H1 (cell line): ENCODE data around the gene CRISPLD2. TPM values are rescaled to one million over a fixed set of nuclear protein-coding genes. Genes with fewer than 3 reads are reported as not detected.

ENCODE experiments used
- ATF2 ChIP-seq: IDR thresholded peaks from 2 replicates; pipeline ENCODE4 v1.6.1; 2012; ENCODE audit warnings: low read length, inconsistent platforms
- SIRT6 ChIP-seq: IDR thresholded peaks from one replicate; pipeline ENCODE4 v1.7.1; 2012; ENCODE audit warnings: low read length, inconsistent platforms
- polyA plus RNA-seq, 7 experiments: library from polyadenylated mRNA; depleted of rRNA in 3 of 7; stranded (reverse) in 5 of 7; unstranded in 2 of 7; fragments of >200 nt in 5 of 7; fragments of 200-250 nt in 2 of 7; gene quantifications; 1 replicate in 5 of 7; 2 replicates in 1 of 7; 4 replicates in 1 of 7; pipeline versions ENCODE4 v1.2.1 to v1.2.3, GENCODE V29; 2011 to 2013; ENCODE audit warnings: missing spikeins in 2 of 7, mixed read lengths in 2 of 7
- total RNA-seq: library from RNA; stranded (reverse); fragmentation: NEBNext Ultra II Directional; extraction: Animal tissue kit (Norgen Biotek cat#: 25700); gene quantifications from 2 replicates; pipeline ENCODE4 v1.2.1, GENCODE V29; 2021

The CRISPLD2 gene
- total and polyA plus RNA-seq, 2 of the 8 experiments (the other 6 are each of a cell fraction or from before 2014, with no cell fraction given): 2.7 to 5.1 TPM

GRCh38 chr16:84883301-84883700 is 63.5 kb downstream of the CRISPLD2 start (continued):
- TF ChIP-seq ATF2: no peak
- no peak for TF ChIP-seq SIRT6
- TF ChIP-seq, all 59 proteins: peak for 0
